Keratinocyte (primary cell): ENCODE measurements around the gene TMEM200A. TPM values are rescaled to one million over a fixed set of nuclear protein-coding genes. Genes with fewer than 3 reads are reported as not detected.

ENCODE experiments used
- DNase-seq: peaks from one replicate; pipeline ENCODE4 v3.0.0-alpha.2; 2011; ENCODE audit warnings: low read depth, missing footprints, low spot score
- FAIRE-seq: peaks from 2 replicates; lab custom pipeline; 2011; peaks lifted over from hg19 to GRCh38; lab: Jason Lieb, UNC
- H2AFZ ChIP-seq: 2 replicates; pipeline ENCODE4 v1.6.0; 2012; ENCODE audit warnings: low read length, control low read depth, inconsistent platforms; ENCODE audit not compliant: control insufficient read depth
- H3K27ac ChIP-seq: 2 replicates; pipeline ENCODE4 v1.5.1; 2011; ENCODE audit warnings: low read length; ENCODE audit not compliant: control insufficient read depth, insufficient read depth
- H3K27me3 ChIP-seq: 3 replicates; pipeline ENCODE4 v1.6.0; 2011; ENCODE audit warnings: low read length; ENCODE audit not compliant: control insufficient read depth, insufficient read depth; ENCODE audit errors: extremely low read depth
- H3K36me3 ChIP-seq, 2 experiments: 2 replicates in 1 of 2; 3 replicates in 1 of 2; pipeline ENCODE4 v1.5.1; 2011; ENCODE audit warnings: low read length in 2 of 2, mild to moderate bottlenecking in 1 of 2; ENCODE audit not compliant: control insufficient read depth in 2 of 2, insufficient read depth in 2 of 2; ENCODE audit errors: extremely low read depth in 1 of 2
- H3K4me1 ChIP-seq: 3 replicates; pipeline ENCODE4 v1.5.1; 2011; ENCODE audit warnings: low read length; ENCODE audit not compliant: control insufficient read depth, insufficient read depth; ENCODE audit errors: extremely low read depth
- H3K4me2 ChIP-seq: 3 replicates; pipeline ENCODE4 v1.6.0; 2011; ENCODE audit warnings: low read depth, low read length; ENCODE audit not compliant: control insufficient read depth, insufficient read depth; ENCODE audit errors: extremely low read depth
- H3K4me3 ChIP-seq, 3 experiments: fragments of 200-600 bp in 1 of 3; sonication (generic) in 1 of 3; 2 replicates in 2 of 3; 3 replicates in 1 of 3; pipeline ENCODE4 v1.5.1; 2011 to 2016; ENCODE audit warnings: low read length in 3 of 3, mild to moderate bottlenecking in 3 of 3, control low read depth in 2 of 3, inconsistent platforms in 1 of 3, low read depth in 1 of 3, mixed read lengths in 1 of 3, mixed run types in 1 of 3, moderate library complexity in 1 of 3; ENCODE audit not compliant: control insufficient read depth in 2 of 3, insufficient read depth in 2 of 3; ENCODE audit errors: extremely low read depth in 1 of 3
- H3K79me2 ChIP-seq: 2 replicates; pipeline ENCODE4 v1.6.0; 2012; ENCODE audit warnings: low read length; ENCODE audit not compliant: control insufficient read depth, insufficient read depth
- H3K9ac ChIP-seq: 3 replicates; pipeline ENCODE4 v1.6.0; 2011; ENCODE audit warnings: low read length; ENCODE audit not compliant: control insufficient read depth, insufficient read depth; ENCODE audit errors: extremely low read depth
- H3K9me1 ChIP-seq: 3 replicates; pipeline ENCODE4 v1.6.0; 2011; ENCODE audit warnings: low read length; ENCODE audit not compliant: control insufficient read depth, insufficient read depth; ENCODE audit errors: extremely low read depth
- H3K9me3 ChIP-seq: 2 replicates; pipeline ENCODE4 v1.5.1; 2012; ENCODE audit warnings: low read depth, low read length; ENCODE audit not compliant: control insufficient read depth
- H4K20me1 ChIP-seq: 3 replicates; pipeline ENCODE4 v1.6.0; 2011; ENCODE audit warnings: low read length; ENCODE audit not compliant: control insufficient read depth, insufficient read depth; ENCODE audit errors: extremely low read depth
- CTCF ChIP-seq, 3 experiments: IDR thresholded peaks in 1 of 3; conservative IDR thresholded peaks in 1 of 3; optimal IDR thresholded peaks in 1 of 3; 2 replicates in 2 of 3; 3 replicates in 1 of 3; pipeline versions ENCODE3 to v1.5.1; 2011; ENCODE audit warnings: low read length in 3 of 3, mild to moderate bottlenecking in 3 of 3, moderate library complexity in 2 of 3, control low read depth in 1 of 3, inconsistent platforms in 1 of 3; ENCODE audit not compliant: insufficient read depth in 2 of 3; ENCODE audit errors: extremely low read depth in 1 of 3
- EZH2 ChIP-seq: IDR thresholded peaks from one replicate; pipeline ENCODE4 v1.6.1; 2012; ENCODE audit warnings: inconsistent platforms, mild to moderate bottlenecking, low read length, moderate library complexity
- dilution Hi-C: fragments of 300-500 bp; cut with MboI; formaldehyde crosslinking; loops from one replicate; pipeline ENCODE4 v1.7.0; 2020; ENCODE audit warnings: low sequenced_read_pairs; ENCODE audit not compliant: extremely low pct_ligation_motif_present
- polyA plus RNA-seq, 5 experiments: library from polyadenylated mRNA; depleted of rRNA in 3 of 5; stranded (reverse) in 3 of 5; stranded (forward) in 1 of 5; unstranded in 1 of 5; fragments of >200 nt; gene quantifications; 1 replicate in 1 of 5; 2 replicates in 3 of 5; 3 replicates in 1 of 5; pipeline versions ENCODE4 v1.2.1 to v1.2.3, GENCODE V29; 2011 to 2012; ENCODE audit warnings: missing spikeins in 2 of 5, low read depth in 1 of 5, low replicate concordance in 1 of 5

Gene TMEM200A
- polyA plus RNA-seq, 1 donor (not counting 4 experiments of a cell fraction or from before 2014, with no cell fraction given): 80.4 TPM

GRCh38 chr6:130460934-130461333 is 95.1 kb downstream of the TMEM200A start:
- Histone ChIP-seq H3K4me2 (no peak overlapping the region), H3K27ac (no peak overlapping the region), H3K36me3 (no peaks in the 10 kb centered on the region), H3K9me3 (no peaks in the 10 kb centered on the region), H4K20me1 (no peaks in the 10 kb centered on the region), H3K79me2 (no peaks in the 10 kb centered on the region), H3K4me3 (no peak overlapping the region), H3K4me1 (no peaks in the 10 kb centered on the region), H3K9ac (no peak overlapping the region), H3K9me1 (no peaks in the 10 kb centered on the region), H3K27me3 (no peaks in the 10 kb centered on the region), H2AFZ (no peak overlapping the region)
- dilution Hi-C loops: no loop called here
- TF ChIP-seq EZH2 (no peak), CTCF (optimal IDR thresholded peaks at IDR 0.05 in 1 of 3, IDR thresholded peaks at IDR 0.05 in 1 of 3, conservative IDR thresholded peaks at IDR 0.05 in 1 of 3; ENCODE audit: extremely low read depth in 1 of 3, insufficient read depth in 2 of 3, low read length in 3 of 3) (no peak)
- DNase-seq (no peak), FAIRE-seq (no peak)

- Histone ChIP-seq H3K9ac (no peak overlapping the region), H2AFZ (no peak overlapping the region), H3K9me1 (no peaks in the 10 kb centered on the region), H3K27me3 (no peaks in the 10 kb centered on the region), H4K20me1 (no peaks in the 10 kb centered on the region), H3K4me1 (no peaks in the 10 kb centered on the region), H3K4me2 (no peak overlapping the region), H3K79me2 (no peaks in the 10 kb centered on the region), H3K9me3 (no peaks in the 10 kb centered on the region), H3K27ac (no peak overlapping the region), H3K36me3 (no peaks in the 10 kb centered on the region), H3K4me3 (no peak overlapping the region)
- no peak for TF ChIP-seq CTCF (optimal IDR thresholded peaks at IDR 0.05 in 1 of 3, IDR thresholded peaks at IDR 0.05 in 1 of 3, conservative IDR thresholded peaks at IDR 0.05 in 1 of 3; ENCODE audit: extremely low read depth in 1 of 3, insufficient read depth in 2 of 3, low read length in 3 of 3)
- no peak for TF ChIP-seq EZH2
- no peak for DNase-seq
- FAIRE-seq: no peak
- dilution Hi-C loops: no loop called here
Measured at GRCh38 chr6:130466052-130466747, 100.4 kb downstream of the TMEM200A start.
